NCI-H2196 (cell line): ENCODE measurements around the gene SETD3.
A peak's percentile ranks its signal among the peaks of the same experiment; 100 is the strongest.

ENCODE experiments used
- DNase-seq: peaks from one replicate; lab custom pipeline; 2025; ENCODE audit not compliant: unreplicated experiment; lab: John Stamatoyannopoulos, UW

The SETD3 gene

DNA sequence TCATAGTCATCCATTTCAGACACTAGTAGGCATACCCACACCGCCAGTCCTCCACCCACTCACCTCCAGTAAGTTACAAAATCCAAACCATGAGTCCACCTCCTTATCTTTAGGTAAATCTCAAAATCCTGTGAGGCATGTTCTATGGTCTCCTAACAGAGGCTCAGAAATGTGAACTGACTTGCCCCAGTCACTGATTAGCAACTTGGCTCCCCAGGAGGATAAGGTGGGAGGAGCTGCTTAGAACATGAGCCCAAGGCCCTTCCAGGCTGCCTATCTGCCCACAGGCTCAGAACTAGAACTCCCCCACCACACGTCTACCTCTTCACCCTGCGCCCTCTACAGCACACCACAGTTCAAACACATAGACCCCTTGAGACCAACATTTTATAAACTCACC lies 19.9 kb downstream of the SETD3 start:
- DNase-seq: no peak

DNA sequence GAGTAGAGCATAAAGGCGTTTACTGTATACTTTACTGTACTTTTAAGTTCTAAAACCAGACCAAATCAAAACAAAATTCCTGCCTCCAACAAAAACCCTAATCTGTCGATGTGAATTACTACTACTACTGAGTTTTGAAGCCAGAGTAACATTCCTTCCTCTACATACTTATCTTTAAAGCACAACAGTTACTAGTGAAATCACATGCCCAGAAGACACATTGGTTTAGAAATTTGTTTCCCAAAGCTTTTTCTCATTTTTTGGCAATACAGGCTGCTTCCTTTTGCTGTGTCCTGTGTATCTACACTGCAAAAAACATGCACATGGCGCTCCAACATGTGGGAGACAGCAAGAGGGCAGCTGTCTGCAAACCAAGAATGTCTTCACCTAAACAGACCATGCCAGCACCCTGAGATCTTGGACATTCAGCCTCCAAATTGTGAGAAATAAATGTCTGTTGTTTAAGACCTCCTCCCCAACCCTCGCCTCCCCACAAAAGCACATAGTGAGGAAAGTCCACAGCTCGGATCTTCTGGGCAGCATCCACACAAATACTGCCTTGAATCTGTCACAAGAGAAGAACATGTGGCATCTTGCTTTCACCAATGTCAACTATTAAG lies 21.1 kb downstream of the SETD3 start:
- DNase-seq: no peak

DNA sequence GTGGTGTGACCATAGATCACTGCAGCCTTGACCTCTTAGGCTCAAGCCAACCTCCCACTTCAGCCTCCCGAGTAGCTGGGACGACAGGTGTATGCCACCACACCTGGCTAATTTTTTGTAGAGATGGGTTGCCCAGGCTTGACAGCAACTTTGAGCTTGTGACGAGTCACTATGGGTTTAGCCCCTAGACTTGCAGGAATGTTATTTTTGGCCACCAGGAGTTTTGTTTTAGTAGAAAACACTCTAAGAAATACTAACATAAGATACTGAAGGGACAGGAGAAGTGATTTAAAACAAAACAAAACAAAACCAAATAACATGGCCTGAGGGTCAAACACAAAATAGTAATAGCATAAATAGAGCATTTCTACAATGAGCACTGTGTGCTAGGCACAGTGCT lies 26.4 kb downstream of the SETD3 start:
- DNase-seq: no peak

DNA sequence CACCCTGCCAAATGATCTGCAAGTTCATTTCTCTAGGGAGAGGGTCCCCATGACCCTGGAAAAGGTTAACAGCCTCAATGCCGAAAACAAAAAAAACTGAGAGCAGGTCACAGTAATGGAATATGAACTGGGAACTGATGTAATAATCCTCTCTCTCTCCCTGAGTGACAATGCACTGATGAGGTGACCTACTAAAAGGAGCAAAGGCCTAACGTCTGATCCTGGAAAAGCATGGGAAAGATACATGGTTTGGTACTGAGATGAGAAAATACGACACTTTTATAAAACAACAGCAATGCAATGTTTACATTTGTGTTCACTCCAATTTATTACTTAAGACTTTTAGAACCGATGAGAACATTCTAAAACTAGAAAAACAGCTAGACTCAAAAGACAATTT lies 27.7 kb downstream of the SETD3 start:
- no peak for DNase-seq

DNA sequence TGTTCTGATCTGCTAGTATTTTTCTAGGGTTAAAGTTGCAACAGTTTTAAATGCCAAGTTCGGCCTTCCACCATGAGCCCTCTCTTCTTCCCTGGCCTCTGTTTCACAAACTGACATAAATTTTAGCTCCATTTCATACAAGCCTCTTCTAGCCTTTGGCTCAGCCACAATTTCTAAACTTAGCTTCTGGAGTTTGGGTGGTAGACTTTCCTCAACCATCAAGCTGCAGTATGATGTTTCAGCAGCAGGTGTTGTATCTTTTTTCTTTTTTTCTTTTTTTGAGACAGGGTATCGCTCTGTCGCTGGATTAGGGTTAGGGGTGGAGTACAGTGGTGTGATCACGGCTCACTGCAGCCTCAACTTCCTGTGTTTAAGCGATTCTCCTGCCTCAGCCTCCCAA lies 29.4 kb downstream of the SETD3 start:
- no peak for DNase-seq

DNA sequence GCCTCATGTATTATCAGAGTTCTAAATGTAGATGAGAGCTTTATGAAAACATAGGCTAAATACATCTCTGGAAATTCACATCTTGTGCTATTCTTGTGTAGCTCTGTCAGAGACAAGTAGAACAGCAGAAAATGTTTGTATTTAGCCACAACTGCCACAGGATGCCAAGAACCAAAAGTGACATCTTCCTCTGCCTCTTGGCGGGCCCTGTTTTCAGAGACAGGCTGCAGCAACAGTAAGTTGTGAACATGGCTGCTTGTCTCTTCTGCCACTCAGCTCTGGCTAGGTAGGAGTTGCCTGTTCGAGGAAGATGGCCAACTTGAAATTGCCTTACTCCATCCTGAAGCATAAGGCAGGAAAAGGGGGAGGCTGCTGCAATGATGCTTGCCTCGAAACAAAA lies 30.4 kb downstream of the SETD3 start:
- no peak for DNase-seq

DNA sequence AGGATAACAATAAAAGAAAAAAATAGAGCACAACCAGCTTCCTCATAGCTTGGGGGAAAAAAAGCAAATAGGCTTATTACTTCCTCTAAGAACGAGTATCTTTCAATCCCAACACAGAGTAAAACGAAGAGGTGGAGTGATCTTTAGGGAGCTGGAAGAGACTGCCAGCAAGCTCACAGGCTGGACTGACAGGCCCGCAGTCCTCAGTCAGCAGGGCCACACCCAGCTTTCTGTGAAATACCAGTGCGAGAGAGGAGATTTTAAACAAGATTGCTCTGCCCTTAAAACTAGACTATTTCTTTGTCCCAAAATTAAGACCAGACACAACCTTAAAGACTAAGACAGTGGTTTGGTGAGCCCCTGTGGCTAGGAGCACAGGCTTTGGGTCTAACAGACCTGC lies 32.9 kb downstream of the SETD3 start:
- DNase-seq: no peak

DNA sequence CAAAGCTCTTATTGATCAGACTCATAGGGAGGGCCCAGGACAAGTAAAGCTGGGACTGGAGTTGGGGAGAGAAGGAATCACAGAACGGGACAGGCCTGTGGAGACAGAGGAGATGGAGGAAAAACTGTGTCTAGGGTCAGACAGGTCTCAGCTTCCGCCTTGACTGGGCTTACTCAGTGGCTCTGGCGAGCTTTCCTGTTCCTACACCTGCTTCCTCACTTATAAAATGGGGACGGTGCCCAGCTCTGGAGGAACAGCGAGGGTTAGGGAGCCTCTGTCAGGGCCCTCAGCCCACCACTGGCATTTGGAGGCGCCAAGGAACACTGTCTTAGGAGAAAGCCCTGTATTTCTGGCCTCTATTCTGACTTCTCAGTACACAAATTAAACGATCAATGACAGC lies 34.7 kb downstream of the SETD3 start:
- no peak for DNase-seq

DNA sequence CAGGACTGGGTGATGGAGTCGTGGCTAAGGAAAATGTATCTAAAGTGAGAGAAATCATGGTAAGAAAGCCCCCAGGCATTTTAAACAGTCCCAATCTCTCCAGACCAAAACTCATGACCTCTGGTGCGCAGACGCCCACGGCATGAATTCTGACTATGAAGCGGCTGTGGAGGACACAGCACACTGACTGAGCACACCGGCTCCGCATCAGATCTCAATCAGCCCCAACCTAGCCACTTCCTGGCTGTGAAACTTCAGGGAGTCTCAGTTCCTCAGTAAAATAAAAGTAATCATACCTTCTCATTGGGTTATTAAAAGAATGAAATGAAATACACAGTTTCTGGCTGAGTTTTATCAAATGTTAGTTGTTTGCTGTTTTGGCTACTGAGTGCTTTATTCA lies 38.7 kb downstream of the SETD3 start:
- no peak for DNase-seq

DNA sequence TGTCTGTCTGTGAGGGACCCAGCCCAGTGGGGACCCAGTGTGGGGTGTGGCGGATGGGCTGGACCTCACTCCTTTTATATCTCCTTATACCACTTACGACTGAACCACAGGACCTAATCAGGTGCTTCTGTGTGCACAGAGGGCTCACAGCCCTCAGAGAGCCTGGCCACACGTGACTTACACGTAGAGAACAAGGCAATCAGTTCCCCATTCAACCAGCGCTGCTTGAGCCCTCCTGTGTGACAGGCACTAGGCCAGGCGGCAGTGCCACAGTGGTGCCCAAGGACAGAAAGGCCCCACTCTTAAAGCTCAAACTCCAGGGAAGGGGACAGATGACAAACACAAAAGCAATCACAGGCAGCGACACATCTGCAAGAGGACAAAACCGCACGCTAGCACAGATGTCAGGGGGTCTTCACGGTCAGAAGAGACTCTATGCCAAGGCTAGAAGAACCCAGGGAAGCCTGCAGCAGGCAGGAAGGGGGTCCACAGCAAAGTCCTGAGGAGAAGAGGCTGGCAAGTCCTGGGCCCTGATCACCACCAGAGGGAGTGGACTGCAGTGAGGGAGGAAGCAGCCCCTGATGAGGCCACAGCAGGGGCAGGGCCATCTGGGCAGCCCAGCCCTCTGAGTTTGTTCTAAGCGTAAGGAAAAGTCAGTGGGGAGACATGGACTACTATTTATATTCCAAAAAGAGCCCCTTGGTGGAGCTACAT lies 39.3 kb downstream of the SETD3 start:
- DNase-seq: no peak

DNA sequence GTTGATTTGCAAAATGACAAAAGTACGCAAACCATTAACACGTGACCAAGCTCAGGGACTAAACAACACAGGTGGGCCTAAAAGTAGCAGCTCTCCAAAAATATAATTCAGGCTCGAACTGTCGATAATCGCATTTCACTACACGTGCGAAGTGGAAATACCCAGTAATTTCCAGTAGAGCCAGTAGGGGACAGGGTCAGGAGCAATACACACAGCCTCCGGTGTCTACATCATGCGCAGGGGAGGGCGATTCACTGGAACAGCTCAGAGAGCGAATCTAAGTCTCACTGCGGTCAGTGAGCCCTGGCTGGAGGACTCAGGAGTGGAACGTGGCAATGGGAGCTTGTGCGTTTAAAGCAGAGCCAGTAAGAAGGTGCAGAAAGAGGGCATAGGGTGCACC lies 40.4 kb downstream of the SETD3 start:
- DNase-seq: no peak

DNA sequence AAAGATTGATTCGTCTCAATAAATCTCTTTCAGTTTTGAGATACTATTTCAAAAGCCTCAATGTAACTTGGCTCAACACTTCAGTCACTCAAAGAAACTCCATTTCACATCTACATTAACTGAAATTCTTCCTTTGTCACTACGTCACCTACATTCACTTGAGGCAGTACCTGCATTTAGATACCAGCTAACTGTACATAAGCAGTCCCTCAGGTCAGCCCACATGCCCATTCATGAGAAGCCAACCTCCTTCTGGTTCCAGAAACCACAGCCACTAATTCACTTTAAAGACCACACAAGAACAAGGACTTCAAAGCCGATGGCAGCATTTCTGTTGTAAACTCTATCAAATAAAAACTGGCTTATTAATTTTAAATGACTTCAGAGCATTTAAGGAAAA lies 43.0 kb downstream of the SETD3 start:
- DNase-seq: no peak

DNA sequence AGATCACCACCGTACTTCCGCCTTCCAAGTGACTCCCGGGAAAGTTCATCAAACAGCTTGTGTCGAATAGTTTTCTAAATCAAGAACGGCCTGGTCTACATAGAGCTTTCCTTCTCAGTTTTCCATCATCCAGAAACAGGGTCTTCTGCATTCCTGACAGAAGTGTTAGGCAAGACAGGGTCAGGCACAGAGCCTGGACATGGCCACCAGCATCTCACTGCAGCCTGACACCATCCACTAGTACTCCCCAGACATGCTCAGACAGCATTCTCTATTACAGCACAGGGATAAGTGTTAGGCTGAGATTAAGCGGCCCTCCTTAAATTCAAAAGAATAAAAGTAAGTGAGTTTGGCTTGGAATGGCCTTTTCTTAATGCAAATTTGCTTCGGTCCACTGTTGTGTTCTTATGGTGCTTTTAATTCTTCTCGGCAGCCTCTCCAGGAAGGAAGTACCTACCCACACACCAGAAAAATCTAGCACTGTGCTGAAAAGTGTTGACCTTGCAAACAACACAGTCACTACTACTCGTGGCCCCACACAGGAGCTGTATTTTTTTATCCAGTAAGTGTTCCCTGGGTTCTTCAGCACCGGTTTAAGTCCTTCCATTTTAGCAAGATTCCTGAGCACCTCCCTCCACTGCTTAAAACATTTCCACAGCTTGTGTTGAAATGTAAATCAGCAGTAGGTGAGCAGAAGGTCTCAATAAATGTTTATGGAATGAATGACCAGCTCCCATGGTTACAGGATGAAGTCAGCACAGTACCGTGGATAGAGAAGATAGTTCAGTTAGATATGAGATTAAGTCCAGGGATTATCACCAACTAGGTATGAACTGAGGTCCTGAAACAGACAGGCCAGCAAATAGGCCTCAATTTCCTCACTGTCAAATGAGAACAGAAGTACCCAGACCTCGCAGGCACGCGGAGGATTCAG lies 44.1 kb downstream of the SETD3 start:
- no peak for DNase-seq

DNA sequence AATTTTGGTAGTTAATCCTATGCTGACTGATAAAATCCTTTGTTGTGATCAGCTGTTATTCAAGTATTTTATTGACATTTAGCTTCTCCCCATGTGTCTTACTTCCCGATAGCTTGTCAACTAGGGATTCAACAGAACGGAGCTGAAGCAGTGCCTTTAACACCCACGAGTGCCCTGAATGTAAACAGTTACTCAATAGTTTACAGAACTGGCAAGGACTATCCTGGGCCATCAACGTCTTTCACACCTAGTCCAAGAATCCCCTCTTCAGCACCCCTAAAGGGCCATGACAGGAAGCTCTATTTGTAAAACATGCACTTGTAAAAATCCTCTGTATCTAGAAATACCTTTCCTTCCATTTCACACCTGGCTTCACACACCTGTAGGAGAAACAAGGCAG lies 45.3 kb downstream of the SETD3 start:
- no peak for DNase-seq

DNA sequence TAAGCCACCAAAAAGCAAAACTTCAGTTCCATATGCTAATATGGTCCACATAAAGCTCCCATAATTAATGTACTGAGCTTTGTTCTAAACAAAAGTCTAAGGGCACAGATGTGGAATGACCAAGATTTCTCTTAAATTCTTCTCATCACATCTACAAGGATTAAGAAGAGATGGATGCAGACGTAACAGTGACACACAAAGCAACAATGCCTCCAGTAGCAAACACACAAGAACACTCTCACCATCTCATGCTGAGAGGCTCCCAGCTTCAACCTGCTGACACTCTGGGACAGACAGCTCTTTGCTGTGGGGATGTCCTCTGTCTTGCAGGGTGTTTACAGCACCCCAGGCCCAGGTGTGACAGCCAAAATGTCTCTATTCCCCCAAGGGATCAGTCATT lies 48.2 kb downstream of the SETD3 start:
- no peak for DNase-seq

DNA sequence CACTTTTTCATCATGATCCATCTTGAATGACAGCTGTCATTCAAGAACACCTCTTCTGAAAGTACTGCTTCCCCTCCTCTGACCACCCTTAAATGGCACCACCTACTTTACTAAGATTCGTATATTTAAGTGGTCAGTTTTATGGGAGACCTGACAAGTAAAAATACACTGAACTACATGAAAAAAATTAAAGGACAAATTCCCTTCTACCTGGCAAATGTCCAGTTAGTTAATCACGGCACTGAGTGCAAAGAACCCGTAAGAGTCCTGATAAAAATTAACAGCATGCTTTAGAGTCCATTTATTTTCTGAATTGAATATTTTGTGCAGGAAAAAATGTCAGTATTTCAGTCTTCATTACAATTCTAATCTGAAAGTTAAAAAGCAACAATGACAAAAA lies 48.7 kb downstream of the SETD3 start:
- no peak for DNase-seq

DNA sequence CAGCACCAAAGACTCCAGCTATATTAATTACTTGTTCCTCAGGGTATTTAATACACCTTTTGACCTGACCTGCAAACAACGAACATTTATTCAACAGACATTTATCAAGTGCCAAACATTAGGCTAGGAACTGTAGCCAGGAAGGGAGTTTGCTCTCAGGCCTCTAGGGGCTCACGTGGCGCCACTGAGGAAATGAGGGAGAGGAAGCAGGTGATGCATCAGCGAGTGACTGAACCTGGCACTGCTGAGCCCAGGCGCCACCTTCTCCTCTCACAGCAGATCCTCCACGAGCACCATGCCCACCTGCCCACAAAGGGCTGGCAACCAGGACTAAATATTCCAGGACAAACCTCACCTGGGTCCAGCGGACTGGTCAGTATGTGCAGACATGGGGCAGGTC lies 50.2 kb downstream of the SETD3 start:
- peak; percentile 66 for DNase-seq

DNA sequence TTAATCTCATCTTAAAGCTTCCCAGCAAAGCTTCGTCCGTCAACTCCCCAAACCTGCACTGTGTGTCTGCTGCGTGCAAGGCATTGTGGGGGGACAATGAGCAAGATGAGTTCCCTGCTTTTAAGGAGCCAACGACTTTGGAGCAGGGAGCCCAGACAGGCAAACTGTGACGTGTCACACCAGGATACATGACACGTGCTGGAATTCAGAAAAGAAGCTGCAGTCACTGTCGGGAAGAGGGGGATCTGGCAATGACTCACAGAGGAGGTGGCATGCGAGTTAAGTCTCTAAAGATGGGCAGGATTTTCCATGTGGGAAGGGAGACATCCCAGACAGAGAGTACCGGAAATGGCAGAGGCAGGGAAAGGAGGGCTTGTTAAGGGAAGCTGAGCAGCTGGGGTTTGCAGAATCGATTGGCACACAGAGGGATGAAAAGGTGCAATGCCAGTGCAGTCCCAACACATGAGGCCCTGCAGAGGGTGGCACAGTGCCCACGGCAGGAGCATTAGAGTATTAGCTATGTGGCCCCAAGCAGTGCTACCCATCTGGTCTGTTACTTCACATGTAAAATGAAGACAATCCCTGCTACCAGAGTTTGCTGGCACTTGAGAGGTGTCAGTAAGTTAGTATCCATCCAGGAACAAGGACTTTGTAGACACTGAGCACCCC lies 52.9 kb downstream of the SETD3 start:
- DNase-seq: no peak

DNA sequence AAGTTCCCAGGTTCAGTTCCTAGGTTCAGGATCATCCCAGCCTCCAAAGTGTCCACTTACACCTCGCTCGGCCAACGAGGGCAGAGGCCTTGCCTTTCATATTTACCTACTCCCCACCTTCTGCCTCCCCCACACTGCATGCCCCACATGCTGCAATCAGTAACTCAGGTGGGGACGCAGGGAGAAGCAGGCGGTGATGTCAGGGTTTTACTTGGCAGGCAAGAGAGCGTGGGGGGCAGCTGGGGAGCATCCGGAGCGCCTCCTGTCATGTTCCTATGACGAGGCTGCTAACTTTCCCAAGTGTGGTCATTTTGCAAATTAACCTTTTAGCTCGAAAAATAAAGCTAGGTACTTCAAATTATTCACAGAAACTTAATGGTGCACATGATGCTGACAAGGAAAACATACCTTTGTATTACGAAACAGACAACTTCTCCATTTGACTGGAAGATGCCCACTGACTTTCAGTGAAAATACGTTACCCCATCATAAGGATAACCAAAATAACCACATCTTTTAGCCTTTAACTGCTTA lies 53.8 kb downstream of the SETD3 start:
- no peak for DNase-seq

DNA sequence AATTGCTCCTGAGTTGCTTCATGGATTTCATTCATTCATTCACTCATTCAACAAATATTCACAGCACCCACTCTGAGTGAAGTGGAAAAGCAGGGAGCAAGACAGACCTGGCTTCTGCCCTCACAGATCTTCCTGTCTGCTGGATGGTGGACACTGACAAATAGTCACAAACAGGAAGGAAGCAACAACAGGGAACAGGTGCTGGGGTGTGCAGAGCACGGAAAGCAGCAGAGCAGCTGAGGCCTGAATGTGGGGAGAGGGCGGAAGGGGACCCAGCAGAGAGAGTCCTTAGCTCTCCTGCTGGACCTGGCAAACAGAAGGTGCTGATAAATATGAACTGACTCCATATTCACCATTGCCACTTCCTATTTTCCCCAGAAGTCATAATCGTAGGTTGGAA lies 54.4 kb downstream of the SETD3 start:
- no peak for DNase-seq

DNA sequence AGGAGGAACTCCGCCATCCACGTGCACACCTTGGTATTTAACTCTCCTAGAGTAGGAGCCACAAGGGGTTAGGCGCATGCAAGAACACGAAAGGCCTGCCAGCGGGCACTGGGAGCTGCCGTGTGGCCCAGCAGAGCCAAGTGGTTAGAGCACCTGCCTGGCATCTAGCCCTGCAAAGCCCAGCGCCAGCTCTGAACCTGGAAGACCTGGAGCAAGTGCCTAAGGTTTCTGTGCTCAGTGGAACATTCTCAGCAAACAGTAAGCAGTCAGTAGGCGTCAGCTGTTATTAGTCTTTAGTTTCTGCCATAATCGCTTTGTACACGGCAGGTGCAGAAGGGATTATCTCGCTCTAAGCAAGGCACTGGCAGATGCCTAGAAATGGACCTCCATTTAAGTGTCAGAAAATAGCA lies 55.4 kb downstream of the SETD3 start:
- peak; percentile 38 for DNase-seq
